Mesenchymal stem cell (in vitro differentiated cells and primary cell): ENCODE data around the gene CDK1.

Experiments
- DNase-seq: peaks from one replicate; pipeline ENCODE4 v3.0.0-alpha.2; 2013
- H2AFZ ChIP-seq: one replicate; pipeline ENCODE4 v1.6.1; 2013; ENCODE audit warnings: low read depth, mild to moderate bottlenecking, control low read depth, inconsistent platforms, low read length, moderate library complexity
- H2AK5ac ChIP-seq: 2 replicates; pipeline ENCODE4 v1.6.1; 2013; ENCODE audit warnings: low read length, moderate library complexity, mild to moderate bottlenecking, inconsistent platforms; ENCODE audit not compliant: severe bottlenecking
- H2BK120ac ChIP-seq: one replicate; pipeline ENCODE4 v1.6.1; 2013; ENCODE audit warnings: low read depth, mild to moderate bottlenecking, inconsistent platforms, low read length, moderate library complexity
- H2BK12ac ChIP-seq, 2 experiments: one replicate each; pipeline ENCODE4 v1.6.1; 2013; ENCODE audit warnings: inconsistent platforms in 2 of 2, low read length in 2 of 2, mild to moderate bottlenecking in 2 of 2, moderate library complexity in 2 of 2, control low read depth in 1 of 2
- H2BK15ac ChIP-seq: one replicate; pipeline ENCODE4 v1.6.1; 2013; ENCODE audit warnings: mild to moderate bottlenecking, low read depth, inconsistent platforms; ENCODE audit not compliant: poor library complexity, severe bottlenecking
- H2BK5ac ChIP-seq: 2 replicates; pipeline ENCODE4 v1.6.1; 2013; ENCODE audit warnings: low read depth, mild to moderate bottlenecking, low read length, control low read depth, inconsistent platforms; ENCODE audit not compliant: poor library complexity, severe bottlenecking
- H3K14ac ChIP-seq, 2 experiments: one replicate each; pipeline ENCODE4 v1.6.1; 2013; ENCODE audit warnings: inconsistent platforms in 2 of 2, low read length in 2 of 2, control low read depth in 1 of 2, mild to moderate bottlenecking in 1 of 2, moderate library complexity in 1 of 2
- H3K18ac ChIP-seq, 2 experiments: one replicate each; pipeline ENCODE4 v1.6.1; 2013; ENCODE audit warnings: inconsistent platforms in 2 of 2, low read length in 2 of 2, control low read depth in 1 of 2, low read depth in 1 of 2, mild to moderate bottlenecking in 1 of 2
- H3K23ac ChIP-seq, 2 experiments: one replicate each; pipeline ENCODE4 v1.6.1; 2013; ENCODE audit warnings: inconsistent platforms in 2 of 2, low read length in 2 of 2, mild to moderate bottlenecking in 2 of 2, moderate library complexity in 2 of 2, control low read depth in 1 of 2
- H3K27ac ChIP-seq: 2 replicates; pipeline ENCODE4 v1.5.1; 2013; ENCODE audit warnings: mild to moderate bottlenecking, moderate library complexity, low read length, control low read depth, inconsistent platforms; ENCODE audit not compliant: poor library complexity, severe bottlenecking
- H3K27me3 ChIP-seq, 2 experiments: 2 replicates each; pipeline versions ENCODE4 v1.6.1 to v1.7.0; 2013; ENCODE audit warnings: low read length in 2 of 2, mild to moderate bottlenecking in 2 of 2, moderate library complexity in 2 of 2, control low read depth in 1 of 2, inconsistent platforms in 1 of 2; ENCODE audit not compliant: control insufficient read depth in 1 of 2, insufficient read depth in 1 of 2
- H3K36me3 ChIP-seq, 2 experiments: 2 replicates each; pipeline versions ENCODE4 v1.6.1 to v1.7.0; 2013; ENCODE audit warnings: low read length in 2 of 2, control low read depth in 1 of 2, inconsistent platforms in 1 of 2, low read depth in 1 of 2, mild to moderate bottlenecking in 1 of 2; ENCODE audit not compliant: insufficient read depth in 2 of 2, control insufficient read depth in 1 of 2
- H3K4ac ChIP-seq, 2 experiments: one replicate each; pipeline ENCODE4 v1.6.1; 2013; ENCODE audit warnings: inconsistent platforms in 2 of 2, low read length in 2 of 2, mild to moderate bottlenecking in 2 of 2, moderate library complexity in 2 of 2, control low read depth in 1 of 2, low read depth in 1 of 2
- H3K4me1 ChIP-seq: 2 replicates; pipeline ENCODE4 v1.6.1; 2013; ENCODE audit warnings: low read depth, low read length, control low read depth; ENCODE audit not compliant: control insufficient read depth, insufficient read depth
- H3K4me2 ChIP-seq: 2 replicates; pipeline ENCODE4 v1.6.1; 2013; ENCODE audit warnings: low read length, mild to moderate bottlenecking, inconsistent platforms; ENCODE audit not compliant: poor library complexity, severe bottlenecking
- H3K4me3 ChIP-seq, 2 experiments: 2 replicates each; pipeline versions ENCODE4 v1.5.1 to v1.7.0; 2013; ENCODE audit warnings: low read length in 2 of 2, mild to moderate bottlenecking in 2 of 2, control low read depth in 1 of 2, low read depth in 1 of 2; ENCODE audit not compliant: insufficient read depth in 1 of 2
- H3K79me1 ChIP-seq: replicated peaks from 2 replicates; pipeline ENCODE4 v1.6.1; 2013; ENCODE audit warnings: mild to moderate bottlenecking, control low read depth, low read length, inconsistent platforms; ENCODE audit not compliant: poor library complexity, severe bottlenecking
- H3K9ac ChIP-seq: 2 replicates; pipeline ENCODE4 v1.7.0; 2013; ENCODE audit warnings: mild to moderate bottlenecking, low read length, moderate library complexity
- H3K9me3 ChIP-seq: 2 replicates; pipeline ENCODE4 v1.7.0; 2013; ENCODE audit warnings: mild to moderate bottlenecking, low read length; ENCODE audit not compliant: control insufficient read depth
- H4K8ac ChIP-seq: one replicate; pipeline ENCODE4 v1.6.1; 2013; ENCODE audit warnings: inconsistent platforms, mild to moderate bottlenecking, low read length, moderate library complexity
- H4K91ac ChIP-seq: one replicate; pipeline ENCODE4 v1.6.1; 2013; ENCODE audit warnings: mild to moderate bottlenecking, low read length, inconsistent platforms
- WGBS: methylation state at CpG from one replicate; pipeline ENCODE4 v1.1.7; 2013; ENCODE audit warnings: mixed read lengths; 5-methylcytosine and 5-hydroxymethylcytosine counted together

CDK1 gene

GRCh38 chr10:60807499-60807898 is 29.2 kb downstream of the CDK1 start:
- Histone ChIP-seq H3K27me3 (no peaks in the 10 kb centered on the region), H2BK120ac (no peak overlapping the region), H4K91ac (no peak overlapping the region), H2BK5ac (no peak overlapping the region), H3K23ac (no peak overlapping the region), H3K4me1 (no peaks in the 10 kb centered on the region), H3K18ac (no peak overlapping the region), H3K9me3 (no peaks in the 10 kb centered on the region), H4K8ac (no peak overlapping the region), H3K9ac (no peak overlapping the region), H3K4me2 (no peak overlapping the region), H2AK5ac (no peak overlapping the region), H3K79me1 (no peaks in the 10 kb centered on the region), H3K14ac (no peak overlapping the region), H3K36me3 (no peaks in the 10 kb centered on the region), H2BK15ac (peak overlapping the region; percentile 33), H3K27ac (no peak overlapping the region), H3K4me3 (no peak overlapping the region), H2AFZ (no peak overlapping the region), H3K4ac (peak overlapping the region in 1 of 2 experiments; percentile 30), H2BK12ac (peak overlapping the region; percentile 43 to 89)
- WGBS: 90% methylated on average over 2 of the region's 2 CpGs
- DNase-seq: no peak

GRCh38 chr10:60808036-60808435 is 29.8 kb downstream of the CDK1 start:
- Histone ChIP-seq H2BK5ac (no peak overlapping the region), H2AK5ac (no peak overlapping the region), H3K4me3 (no peak overlapping the region), H3K79me1 (no peaks in the 10 kb centered on the region), H2AFZ (no peak overlapping the region), H3K18ac (no peak overlapping the region), H4K8ac (no peak overlapping the region), H3K36me3 (no peaks in the 10 kb centered on the region), H3K27ac (no peak overlapping the region), H2BK120ac (no peak overlapping the region), H3K27me3 (no peaks in the 10 kb centered on the region), H3K4me2 (no peak overlapping the region), H3K4ac (no peak overlapping the region), H3K14ac (no peak overlapping the region), H2BK12ac (no peak overlapping the region), H3K9ac (no peak overlapping the region), H2BK15ac (no peak overlapping the region), H3K4me1 (no peaks in the 10 kb centered on the region), H3K23ac (no peak overlapping the region), H3K9me3 (no peaks in the 10 kb centered on the region), H4K91ac (no peak overlapping the region)
- DNase-seq: no peak
- WGBS: no CpG with 5 or more reads among the region's 3 CpGs

- H3K4me3 ChIP-seq: no peak overlapping the region
- H4K91ac ChIP-seq: no peak overlapping the region
- no peak overlapping the region for H3K4me2 ChIP-seq
- no peak overlapping the region for H3K14ac ChIP-seq
- no peaks in the 10 kb centered on the region for H3K36me3 ChIP-seq
- peak overlapping the region in 1 of 2 experiments; percentile 5 for H3K18ac ChIP-seq
- H2BK120ac ChIP-seq: no peak overlapping the region
- H2BK5ac ChIP-seq: no peak overlapping the region
- H3K23ac ChIP-seq: no peak overlapping the region
- H2BK15ac ChIP-seq: no peak overlapping the region
- peak overlapping the region in 1 of 2 experiments; percentile 15 for H2BK12ac ChIP-seq
- H3K9ac ChIP-seq: no peak overlapping the region
- no peak overlapping the region for H3K27ac ChIP-seq
- no peaks in the 10 kb centered on the region for H3K27me3 ChIP-seq
- no peak overlapping the region for H2AK5ac ChIP-seq
- no peaks in the 10 kb centered on the region for H3K9me3 ChIP-seq
- peak; percentile 93 for DNase-seq
- H3K4me1 ChIP-seq: no peaks in the 10 kb centered on the region
- no peak overlapping the region for H2AFZ ChIP-seq
- whole genome bisulfite sequencing: 20% methylated on average over 1 of the region's 3 CpGs
- no peak overlapping the region for H3K4ac ChIP-seq
- H4K8ac ChIP-seq: no peak overlapping the region
- H3K79me1 ChIP-seq: no peaks in the 10 kb centered on the region
Observed at GRCh38 chr10:60809157-60809556, 30.9 kb downstream of the CDK1 start.

- no peak overlapping the region for H2BK15ac ChIP-seq
- 89% methylated on average over 3 of the region's 4 CpGs for WGBS
- H3K36me3 ChIP-seq: no peaks in the 10 kb centered on the region
- H3K4me1 ChIP-seq: no peaks in the 10 kb centered on the region
- peak overlapping the region; percentile 29 to 76 for H3K18ac ChIP-seq
- no peak overlapping the region for H3K23ac ChIP-seq
- peak overlapping the region; percentile 40 for H2BK120ac ChIP-seq
- H3K27ac ChIP-seq: no peak overlapping the region
- H2AFZ ChIP-seq: no peak overlapping the region
- H2AK5ac ChIP-seq: no peak overlapping the region
- H2BK12ac ChIP-seq: peak overlapping the region in 1 of 2 experiments; percentile 75
- H3K4me2 ChIP-seq: no peak overlapping the region
- peak overlapping the region in 1 of 2 experiments; percentile 3 for H3K4me3 ChIP-seq
- H3K9me3 ChIP-seq: no peaks in the 10 kb centered on the region
- peak overlapping the region; percentile 56 to 70 for H3K4ac ChIP-seq
- no peaks in the 10 kb centered on the region for H3K79me1 ChIP-seq
- peak; percentile 82 for DNase-seq
- no peak overlapping the region for H4K91ac ChIP-seq
- no peak overlapping the region for H2BK5ac ChIP-seq
- no peaks in the 10 kb centered on the region for H3K27me3 ChIP-seq
- H4K8ac ChIP-seq: no peak overlapping the region
- H3K9ac ChIP-seq: peak overlapping the region; percentile 51
- H3K14ac ChIP-seq: no peak overlapping the region
Observed at GRCh38 chr10:60810437-60811182, 32.3 kb downstream of the CDK1 start.
